ENCODE measurements around the gene FAM78A.

Gene FAM78A

DNA sequence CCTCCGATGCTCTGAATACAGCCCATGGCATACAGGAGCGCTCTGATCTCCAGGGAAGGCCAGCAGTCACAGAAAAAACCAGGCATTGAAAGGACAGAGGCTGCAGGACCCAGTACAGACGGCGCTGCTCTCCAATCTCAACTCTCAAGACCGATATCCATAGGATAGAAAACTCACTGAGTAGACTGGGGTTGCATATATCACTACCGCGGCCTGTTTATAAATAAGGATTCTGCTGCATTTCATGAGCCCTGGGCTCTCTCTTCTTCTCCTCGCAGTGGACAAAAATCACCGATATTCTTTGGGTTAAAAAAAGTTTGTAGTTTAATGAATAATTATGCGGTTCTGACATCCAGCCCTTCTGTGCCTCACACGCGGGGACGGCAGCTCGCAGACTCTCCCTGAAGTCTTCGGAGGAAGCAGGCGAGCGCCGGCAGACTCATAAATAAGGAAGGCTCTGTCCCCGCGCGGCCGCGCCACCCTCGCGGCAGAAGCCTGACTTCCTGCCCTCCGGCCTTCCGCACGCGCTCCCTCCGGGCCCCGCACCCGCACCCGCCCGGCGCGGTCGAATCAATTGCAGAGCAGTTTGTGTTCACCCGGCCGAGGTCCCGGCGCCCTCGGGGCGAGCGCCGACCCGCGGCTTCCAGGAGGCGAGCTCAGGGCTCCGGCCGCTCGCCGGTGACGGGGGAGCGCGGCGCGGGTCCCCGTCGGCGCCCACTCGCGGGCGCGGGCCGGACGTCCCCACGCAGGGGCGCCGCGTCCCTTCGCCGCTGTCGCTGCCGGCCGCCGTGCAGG, at the start of gene FAM78A:
FAM78A (minus strand) TSS at position 417 of the 795 bp plus-strand sequence; CDS start at position 86, 331 bp downstream.
- DNase-seq = no peak

DNA sequence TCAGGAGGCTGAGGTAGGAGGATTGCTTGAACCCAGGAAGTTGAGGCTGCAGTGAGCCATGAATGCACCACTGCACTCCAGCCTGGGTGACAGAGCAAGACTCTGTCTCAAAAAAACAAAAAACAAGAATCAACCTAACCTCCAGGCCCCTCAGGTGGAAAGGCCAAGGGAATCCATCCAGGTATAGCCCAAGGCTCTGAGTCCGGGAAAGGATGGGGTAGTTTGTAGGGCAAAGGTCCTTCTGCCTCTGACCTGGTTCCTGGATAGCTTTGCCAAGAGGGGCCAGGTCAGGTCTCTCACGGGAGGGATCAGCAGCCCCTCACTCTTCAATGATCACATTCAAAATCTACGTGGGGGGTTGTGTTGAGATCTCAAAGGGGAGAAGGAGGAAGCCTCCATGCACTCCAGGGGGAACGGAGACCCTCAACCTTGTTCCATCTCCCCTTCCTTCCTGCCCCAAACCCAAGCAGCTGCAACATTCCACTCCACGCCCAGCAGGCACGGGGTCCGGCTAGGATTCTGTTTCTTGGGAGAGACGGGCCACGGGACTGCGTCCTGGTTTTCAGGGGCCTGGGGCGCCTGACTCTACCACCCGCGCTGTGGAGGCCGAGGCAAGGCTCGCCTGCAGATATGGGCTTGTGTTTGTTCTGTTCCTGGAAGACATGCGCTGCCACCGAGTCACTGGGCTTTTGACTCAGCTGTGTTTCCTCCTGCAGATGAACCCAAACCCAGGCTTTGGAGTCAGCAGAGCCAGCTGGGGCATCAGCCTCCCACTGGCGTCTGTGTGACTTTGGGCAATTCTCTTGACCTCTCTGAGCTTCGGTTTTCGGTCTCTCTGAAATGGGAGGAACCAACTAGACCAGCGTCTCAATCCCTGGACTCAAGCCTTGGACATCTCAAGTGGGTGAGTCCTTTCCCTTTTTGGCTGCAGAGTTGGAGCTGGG, 48.7 kb upstream of the FAM78A start:
- no peak for DNase-seq

DNA sequence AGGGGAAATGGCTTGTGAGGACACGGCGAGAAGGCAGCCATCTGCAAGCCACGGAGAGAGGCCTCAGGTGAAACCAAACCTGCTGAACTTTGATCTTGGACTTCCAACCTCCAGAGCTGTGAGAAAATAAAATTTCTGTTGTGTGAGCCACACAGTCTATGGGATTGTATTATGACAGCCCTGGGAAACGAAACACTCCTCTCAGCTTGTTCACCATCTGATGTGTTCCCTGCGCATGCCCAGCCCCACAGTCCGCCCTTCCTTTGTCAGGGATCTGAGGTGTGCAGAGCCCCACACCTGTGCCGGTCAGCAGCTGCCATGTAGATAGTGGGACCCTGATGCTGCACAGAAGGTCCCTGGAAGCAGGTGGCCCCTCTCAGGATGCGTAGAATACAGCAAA, 47.3 kb upstream of the FAM78A start:
- no peak for DNase-seq

- no peak for DNase-seq
These were observed 43.8 kb upstream of the FAM78A start for GRCh38 chr9:131320031-131320685.

GRCh38 chr9:131319486-131319885, 43.2 kb upstream of the FAM78A start:
- no peak for DNase-seq

DNA sequence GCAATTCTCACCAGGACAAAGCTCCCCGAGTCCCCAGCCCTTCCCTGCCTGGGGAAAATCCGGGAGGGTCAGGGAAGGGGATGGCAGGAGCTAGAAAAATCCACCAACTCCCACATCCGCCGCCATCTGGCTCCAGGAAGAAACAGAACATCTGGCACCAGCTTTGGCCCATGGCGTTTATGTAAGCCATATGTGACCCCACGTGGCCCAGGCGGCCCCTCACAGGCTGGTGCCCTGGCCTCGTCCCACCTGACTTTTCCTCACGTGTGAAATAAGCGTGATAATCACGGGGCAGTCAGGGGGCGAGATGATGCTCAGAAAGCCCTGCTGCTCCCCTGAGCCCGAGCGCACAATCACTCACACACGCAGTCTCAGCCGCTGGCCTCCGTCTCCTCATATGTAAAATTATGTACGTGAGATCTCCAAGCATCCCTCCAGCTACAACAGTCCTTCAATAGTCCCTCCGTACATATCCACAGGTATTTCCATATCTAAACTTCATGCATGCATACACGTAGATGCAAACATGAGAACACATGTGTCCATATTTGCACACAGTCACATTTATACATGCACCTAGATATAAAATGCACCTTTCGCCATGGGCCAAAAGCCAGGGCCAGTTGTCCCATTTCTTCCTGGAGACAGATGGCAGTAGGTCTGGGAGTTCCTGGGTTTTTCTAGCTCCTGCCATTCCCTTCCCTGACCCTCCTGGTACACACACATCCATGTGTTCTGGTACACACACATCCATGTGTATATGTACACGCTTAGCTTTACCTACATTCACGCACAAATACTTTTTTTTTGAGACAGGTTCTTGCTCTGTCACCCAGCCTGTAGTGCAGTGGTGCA, 42.1 kb upstream of the FAM78A start:
- DNase-seq = no peak

DNA sequence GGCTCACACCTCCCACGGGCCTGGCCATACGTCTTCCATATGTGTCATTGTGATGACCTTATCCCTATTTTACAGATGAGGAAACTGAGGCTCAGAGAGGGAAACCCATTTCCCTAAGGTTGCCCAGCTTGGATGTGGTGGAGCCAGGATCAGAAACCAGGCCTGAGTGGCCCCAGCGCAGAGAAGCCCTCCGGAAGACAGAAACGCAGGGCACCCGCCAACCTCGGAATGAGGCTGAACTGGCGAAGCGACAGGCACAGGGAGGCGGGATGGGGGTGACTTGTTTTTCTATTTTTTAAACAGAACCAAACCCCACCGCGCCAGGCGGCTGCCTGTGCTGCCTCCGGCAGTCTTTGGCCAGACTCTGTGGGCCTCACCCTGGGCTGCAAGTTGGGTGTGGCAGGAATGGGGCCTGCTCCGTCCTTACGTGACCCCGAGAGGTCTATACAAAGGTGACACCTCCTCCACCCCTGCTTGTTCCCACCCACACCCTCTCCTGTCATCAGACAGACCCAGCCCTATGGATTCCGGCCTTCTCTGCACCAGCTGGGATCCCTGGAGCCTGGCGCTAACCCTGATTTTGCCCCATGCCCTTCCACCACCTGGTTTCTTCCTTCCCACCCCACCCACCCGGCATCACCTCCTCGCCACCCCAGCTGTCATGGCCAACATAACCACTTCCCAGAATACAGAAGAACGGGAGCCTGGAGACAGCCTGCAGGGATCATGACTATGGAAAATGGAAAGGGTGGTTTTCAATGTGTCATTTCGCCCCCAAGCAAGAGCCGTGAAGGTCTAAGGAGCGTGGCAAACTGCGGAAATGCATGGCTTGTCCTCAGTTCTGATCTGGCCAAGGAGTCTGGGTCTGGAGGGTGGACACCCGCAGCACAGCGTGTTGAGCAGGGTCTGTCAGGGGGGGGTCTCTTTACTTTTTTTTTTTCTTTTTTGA, 36.8 kb upstream of the FAM78A start:
- no peak for DNase-seq

GRCh38 chr9:131312246-131312645, 35.9 kb upstream of the FAM78A start:
- DNase-seq = no peak

- no peak for DNase-seq
These were observed 34.7 kb upstream of the FAM78A start for GRCh38 chr9:131310833-131311554.

- DNase-seq = no peak
These were observed 33.4 kb upstream of the FAM78A start for GRCh38 chr9:131309530-131310276.

DNA sequence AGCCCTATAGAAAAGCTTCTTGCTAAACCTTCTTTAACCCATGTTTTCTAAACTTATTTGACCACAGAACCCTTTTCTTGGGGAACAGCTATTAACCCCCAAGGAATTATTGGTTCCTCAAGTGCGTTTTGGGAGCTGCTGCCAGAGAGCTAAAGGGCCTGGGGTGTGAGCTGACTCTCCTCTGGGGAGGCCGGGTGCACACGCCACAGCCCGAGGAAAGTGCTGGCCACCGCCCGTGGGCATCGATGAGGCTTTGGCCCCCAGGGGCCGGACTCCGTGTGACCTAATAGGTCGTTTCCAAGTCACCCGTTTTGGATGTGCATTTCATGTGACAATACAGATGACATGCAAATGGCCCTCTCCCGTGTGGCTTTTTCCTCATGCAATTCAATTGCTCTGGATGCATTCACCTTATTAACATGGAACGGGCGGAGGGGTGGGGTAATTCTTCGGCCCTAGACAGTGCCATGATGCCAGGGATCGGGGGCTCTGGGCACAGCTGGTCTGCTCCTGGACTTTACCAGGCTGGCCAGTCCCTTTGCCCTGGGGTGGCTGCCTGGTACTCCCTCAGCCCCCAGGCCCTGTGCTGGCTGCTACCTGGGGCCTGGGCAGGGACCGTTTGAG, 32.7 kb upstream of the FAM78A start:
- no peak for DNase-seq

GRCh38 chr9:131308452-131308851, 32.1 kb upstream of the FAM78A start:
- DNase-seq = no peak

GRCh38 chr9:131307974-131308373, 31.7 kb upstream of the FAM78A start:
- DNase-seq = no peak

GRCh38 chr9:131306397-131307004, 30.2 kb upstream of the FAM78A start:
- DNase-seq = no peak

- DNase-seq = no peak
These were observed 28.5 kb upstream of the FAM78A start for GRCh38 chr9:131304676-131305355.

DNA sequence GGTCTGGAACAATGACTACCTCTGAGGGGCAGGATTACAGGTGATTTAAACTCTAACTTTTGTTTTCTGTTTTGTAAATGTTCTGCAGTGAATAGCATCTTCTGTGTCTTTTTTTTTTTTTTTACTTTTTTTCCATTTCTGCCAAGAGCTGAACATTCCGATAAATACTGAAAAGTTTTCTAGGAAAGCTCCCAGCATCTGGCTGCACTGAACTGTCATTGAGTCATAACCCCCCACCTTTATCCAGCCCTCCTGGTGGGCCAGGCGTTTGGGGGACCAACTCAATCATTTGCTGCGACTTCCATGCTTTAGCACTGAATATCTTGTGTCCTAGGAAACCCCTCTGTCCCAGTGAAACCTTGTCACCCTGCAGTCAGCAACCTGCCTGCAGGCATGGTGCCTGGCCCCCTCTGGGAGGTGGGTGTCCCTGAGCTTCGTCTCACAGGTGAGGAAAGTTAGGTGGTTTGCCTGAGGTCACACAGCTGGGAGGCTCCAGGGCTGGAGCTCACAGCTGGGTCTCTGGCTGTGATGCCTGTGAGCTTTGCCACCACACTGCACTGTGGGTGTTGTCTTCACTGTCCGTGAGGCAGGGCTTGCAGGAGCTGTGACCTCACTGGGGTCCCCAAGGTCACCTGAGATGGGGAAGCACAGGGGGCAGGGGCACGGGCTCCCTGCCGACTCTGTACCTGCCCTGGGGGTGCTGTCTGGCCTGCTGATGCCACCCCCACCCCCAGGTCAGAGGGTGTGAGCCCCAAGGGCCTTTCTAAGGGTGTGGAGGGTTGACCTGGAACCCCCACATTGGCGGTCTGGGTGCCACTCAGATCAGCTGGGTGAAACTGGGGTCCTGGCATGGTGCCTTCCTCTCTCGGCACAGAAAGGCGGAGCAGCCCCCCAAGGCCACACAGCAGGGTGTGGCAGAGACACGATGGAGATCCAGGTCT, 27.3 kb upstream of the FAM78A start:
- DNase-seq = no peak
